HEK293T (cell line): ENCODE data around the gene SH3TC1.

ENCODE experiments used
- BHLHE40 ChIP-seq: fragments of 450-650 bp; IDR thresholded peaks from 2 replicates; pipeline ENCODE4 v1.6.1; 2016; ENCODE audit warnings: mild to moderate bottlenecking, moderate library complexity, borderline replicate concordance
- ELF4 ChIP-seq: fragments of 450-650 bp; IDR thresholded peaks from 2 replicates; pipeline ENCODE4 v1.6.1; 2017; ENCODE audit warnings: antibody characterized with exemption
- SUZ12 ChIP-seq: fragments of 450-650 bp; IDR thresholded peaks from 2 replicates; pipeline ENCODE4 v1.6.1; 2016; ENCODE audit warnings: mild to moderate bottlenecking

- no peak for TF ChIP-seq BHLHE40
- TF ChIP-seq ELF4 = no peak
- TF ChIP-seq SUZ12 = no peak
Observed at GRCh38 chr4:8255698-8256441, 56.8 kb downstream of the SH3TC1 start.
